Middle frontal gyrus (tissue), 1 donor: ENCODE results near the gene GBF1.

ENCODE experiments used
- DNase-seq: peaks from one replicate; pipeline ENCODE4 v3.0.0-alpha.2; 2015; ENCODE audit warnings: low spot score; ENCODE audit errors: extremely low spot score

The GBF1 gene

DNA sequence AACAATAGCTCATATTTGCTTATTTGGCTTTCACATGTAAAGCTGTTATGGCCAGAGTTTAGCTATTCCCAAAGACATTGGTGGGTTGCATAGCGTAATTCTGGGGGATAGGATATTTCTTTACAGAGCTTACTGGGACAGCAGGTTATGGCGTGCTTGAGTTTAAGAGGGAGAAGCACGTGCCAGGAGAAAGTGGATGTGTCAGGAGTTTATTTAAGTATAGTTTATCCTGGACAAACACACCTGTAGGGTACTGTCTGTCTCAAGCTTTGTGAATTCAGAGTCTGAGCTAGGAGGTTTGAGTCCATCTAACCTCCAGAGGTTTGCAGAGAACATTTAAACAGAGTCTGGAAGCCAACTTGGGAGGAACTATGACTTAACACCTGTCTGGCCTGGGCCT is 21.3 kb downstream of the GBF1 start:
- no peak for DNase-seq

DNA sequence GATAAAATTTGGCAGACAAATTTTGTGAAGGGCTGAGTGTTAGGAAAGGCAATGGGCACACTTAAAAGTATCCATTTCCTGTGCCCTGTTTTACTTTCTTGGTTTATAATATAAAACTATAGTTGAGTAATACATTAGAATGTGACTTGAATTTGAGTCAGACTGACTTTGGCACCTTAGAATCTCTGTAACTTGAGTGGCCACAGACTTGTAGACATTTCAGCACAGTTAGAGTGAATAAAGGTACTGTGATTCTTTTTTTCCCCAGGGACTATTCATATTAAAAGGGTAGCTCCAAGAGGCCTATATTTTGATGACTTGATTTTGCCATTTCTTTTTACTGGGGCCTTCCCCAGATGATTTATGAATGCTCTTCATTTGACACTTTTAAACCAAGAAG is 22.4 kb downstream of the GBF1 start:
- no peak for DNase-seq

DNA sequence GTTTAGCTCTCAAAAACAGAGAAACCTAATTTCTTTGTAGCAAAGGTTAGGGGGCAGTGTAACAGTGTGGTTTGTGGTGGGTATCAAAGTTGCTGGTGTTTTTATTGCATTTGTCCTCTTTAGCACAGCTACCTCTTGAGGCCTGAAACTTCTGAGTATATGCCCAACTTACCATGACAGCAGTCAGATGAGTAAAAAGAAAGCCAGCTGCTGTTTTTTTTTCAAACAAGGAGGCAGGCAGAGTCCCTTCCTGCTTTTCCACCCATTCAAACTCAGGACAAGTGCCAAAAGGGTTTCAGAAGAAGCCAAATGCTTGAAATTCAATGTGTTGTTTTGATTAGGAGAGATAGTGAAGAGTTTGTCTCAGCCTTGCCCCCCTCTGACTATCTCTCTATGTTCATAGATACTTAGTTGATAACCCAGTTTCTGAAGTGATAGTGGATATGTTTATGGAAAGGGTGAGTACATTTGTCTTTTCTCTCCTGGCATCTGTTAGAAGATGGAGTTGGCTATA is 23.1 kb downstream of the GBF1 start:
- DNase-seq, result no peak

DNA sequence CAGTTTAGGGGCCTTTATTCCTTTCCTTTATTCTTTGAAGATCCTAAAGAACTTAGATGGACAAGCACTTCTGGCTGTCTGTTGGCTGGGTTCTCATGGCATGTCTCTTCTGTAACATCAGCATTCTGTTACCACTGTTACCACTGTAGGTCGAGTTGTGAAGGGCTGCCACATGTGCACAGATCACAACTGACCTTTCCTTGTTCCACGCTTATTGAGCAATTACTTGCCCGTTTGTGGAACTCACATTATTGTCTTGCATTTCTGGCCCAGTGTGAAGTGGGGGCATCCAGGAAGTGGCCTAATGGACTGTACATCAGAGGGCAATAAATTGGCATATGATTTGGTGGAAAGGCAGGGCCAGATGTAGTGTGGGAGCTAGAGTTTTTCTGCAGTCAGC is 23.7 kb downstream of the GBF1 start:
- DNase-seq, result no peak

DNA sequence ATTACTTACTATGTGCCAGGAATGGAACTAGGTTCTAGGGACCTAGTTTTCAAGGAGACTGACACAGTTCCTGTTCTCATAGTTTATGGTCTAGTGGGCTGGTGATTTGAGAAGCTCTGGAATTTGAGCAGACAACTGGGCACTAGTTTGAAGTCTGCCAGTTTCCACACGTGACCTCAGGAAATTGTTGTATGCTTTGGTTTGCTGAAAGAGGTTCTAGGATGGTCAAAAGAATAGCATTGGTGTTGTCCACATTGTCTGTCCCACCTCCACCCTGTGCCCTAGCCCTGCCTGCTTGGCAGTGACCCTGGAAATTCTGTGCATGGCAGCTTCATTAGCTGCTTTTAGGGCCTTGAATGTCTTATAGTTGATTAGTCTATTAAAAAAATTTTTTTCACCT is 28.7 kb downstream of the GBF1 start:
- DNase-seq, result no peak

DNA sequence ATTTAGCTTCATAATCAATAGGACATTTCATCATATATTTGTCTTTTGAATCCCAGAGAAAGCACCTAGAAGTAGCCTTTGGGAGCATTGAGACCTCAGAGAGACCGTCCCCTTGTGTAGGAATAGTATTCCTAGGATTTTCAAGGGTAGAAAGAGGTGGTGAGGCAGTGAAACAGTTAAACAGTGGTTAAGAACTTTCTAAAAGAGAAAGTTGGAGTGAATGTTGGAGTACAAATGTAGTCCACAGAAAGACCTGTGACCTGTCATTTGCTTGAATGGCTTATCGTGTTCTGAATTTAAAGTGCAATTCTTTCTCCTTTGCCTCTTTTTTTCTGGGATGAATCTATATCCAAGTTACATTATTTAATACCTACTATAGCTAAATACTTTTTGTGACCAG is 30.0 kb downstream of the GBF1 start:
- no peak for DNase-seq

DNA sequence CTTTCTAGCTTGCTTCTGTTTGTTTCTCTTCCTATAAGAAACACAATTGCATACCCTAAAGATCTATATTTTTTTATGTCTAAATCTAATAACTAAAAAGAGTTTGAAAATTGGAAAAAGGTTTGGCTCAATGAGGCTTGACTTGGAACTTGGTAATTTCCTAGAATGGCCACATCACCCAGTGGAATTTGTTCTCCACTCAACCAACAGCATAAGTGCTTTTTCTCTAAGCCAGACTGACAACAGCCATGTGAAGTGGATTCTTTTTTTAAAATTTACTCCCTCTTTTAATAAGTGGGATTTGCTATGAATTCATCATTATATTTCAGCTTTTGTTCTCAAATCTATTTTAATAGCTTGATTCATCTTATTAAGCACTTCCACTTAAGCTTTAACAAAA is 33.8 kb downstream of the GBF1 start:
- no peak for DNase-seq

DNA sequence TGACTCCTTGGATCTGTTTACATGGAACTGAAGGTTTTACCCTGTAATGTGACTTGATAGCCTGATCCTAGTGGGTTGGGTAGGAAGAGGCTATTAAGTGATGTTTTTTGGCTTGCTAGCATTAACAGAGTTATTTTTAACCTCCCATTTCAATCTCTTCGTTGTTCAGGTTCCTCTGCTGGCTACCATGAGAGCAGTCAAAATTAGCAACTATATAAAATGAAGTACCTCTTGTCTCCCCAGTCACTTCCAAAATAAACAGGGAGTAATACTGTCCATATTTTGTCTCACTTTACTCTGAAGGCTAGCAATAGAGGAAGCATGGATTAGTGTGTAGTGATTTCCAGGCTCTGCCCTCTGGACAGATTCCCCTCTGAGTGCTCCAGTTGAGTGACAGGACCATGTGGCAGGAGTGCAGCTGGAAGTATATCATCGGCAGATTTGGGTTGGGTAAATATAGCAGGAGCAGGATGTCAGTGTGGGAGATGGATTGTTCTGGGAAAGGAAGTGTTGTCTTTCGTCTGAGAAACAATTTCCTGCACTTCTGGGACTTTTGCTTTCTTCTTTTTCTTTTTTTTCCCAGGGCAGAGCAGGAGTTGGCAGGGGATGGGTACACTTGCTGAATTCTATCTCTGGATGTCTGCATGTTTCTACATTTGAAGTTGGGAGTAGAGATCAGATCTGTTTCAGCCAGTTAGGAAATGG is 35.2 kb downstream of the GBF1 start:
- DNase-seq, result no peak

DNA sequence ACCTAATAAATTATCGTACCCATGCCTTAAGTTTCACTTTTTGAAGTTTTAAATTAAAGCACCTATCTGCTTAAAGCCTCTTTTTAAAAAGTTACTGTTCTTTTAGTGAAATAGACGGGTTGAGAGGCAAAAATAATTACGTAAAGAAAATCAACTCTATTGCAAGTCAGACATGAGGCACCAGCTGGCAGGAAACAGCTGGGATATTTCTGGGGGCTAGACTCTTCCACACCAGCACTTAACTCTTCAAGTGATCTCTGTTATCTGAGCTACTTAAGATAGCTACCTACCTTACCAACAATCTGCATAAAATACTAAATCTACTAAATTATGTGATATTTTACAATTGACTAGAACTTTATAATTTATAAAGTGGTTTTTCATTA is 35.8 kb downstream of the GBF1 start:
- no peak for DNase-seq

DNA sequence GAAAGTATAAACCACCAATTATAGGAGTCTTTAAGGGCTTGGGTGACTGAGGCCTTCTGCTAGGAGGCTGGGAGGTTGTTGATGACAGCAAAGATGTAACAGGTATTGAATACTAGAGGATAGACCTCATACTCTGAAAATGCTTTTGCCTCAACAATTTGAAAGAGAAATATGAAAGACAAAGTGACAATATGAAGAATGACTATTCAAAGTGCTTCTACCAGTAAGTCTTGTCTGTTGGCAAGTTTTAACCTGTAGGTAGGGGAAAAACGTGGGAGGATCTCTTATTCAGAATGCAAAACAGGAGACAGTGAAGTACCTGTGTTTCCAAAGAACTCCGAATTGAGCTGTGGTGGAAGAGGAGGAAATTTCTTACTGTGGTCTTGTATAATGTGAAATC is 38.2 kb downstream of the GBF1 start:
- DNase-seq, result no peak

DNA sequence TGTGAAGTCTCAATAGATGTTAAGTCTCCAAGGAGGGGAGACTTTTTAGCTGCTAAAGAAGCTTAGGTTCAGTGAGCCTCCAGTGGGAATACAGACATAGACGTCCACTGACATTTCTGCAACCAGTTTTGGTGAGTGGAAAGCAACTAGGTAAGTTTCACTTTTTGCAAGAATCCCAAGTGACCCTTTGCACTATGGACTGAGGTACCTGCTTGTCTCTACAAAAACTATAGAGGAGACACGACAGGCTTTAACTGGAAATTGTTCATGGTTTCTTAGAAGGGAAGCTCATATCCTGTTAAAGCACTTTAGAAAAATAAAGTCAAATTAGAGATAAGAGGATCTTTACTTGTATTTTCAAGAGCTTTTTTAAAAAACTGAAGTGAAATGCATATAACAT is 38.6 kb downstream of the GBF1 start:
- no peak for DNase-seq

DNA sequence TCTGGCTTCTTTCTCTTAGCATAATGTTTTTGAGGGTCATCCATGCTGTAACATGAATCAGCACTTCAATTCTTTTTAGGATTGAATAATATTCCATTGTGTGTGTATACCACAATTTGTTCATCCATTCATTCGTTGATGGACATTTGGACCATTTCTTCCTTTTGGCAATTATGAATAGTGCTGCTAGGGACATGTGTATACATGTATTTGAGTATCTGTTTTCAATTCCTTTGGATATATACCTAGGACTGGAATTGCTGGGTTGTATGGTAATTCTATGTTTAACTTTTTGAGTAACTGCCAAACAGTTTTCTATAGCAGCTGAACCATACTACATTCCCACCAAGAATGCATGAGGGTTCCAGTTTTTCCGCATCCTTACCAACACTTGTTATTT is 39.2 kb downstream of the GBF1 start:
- DNase-seq, result no peak

DNA sequence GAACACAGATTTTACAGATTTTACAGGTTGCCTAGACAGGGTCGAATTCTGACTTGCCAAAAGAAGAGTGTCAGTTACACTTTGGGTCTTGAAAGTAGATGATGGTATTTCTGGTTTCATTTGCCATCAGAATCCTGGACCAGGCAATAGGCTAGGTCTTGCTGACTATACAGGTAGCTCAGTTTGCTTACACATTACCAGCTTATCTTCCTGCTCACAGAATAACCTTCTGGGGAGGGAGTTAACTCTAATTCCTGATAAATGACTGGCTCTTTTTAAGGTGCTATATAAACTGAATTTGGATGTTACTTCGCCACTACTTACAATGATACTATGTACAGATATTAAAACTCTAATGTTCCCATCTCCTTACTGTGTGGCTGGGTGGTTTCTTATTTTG is 39.8 kb downstream of the GBF1 start:
- no peak for DNase-seq

DNA sequence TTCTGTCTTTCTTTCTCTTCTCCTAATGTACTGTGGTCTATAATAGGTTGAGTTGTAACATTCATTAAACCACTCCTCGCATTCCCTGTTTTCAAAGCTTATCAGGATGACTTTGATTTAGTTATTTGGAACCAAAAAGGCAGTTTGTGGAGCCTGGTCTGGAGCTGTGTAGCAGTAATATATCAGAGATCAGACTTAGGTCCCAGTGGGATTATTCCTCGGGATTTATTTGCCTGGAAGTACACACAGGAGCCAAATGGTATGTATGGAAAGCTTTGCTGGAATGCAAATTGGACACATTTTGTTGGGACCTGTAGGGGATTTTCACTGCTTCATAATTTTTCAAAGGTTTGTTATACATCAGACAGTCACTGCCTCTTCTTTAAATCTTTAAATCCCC is 40.9 kb downstream of the GBF1 start:
- DNase-seq, result no peak

DNA sequence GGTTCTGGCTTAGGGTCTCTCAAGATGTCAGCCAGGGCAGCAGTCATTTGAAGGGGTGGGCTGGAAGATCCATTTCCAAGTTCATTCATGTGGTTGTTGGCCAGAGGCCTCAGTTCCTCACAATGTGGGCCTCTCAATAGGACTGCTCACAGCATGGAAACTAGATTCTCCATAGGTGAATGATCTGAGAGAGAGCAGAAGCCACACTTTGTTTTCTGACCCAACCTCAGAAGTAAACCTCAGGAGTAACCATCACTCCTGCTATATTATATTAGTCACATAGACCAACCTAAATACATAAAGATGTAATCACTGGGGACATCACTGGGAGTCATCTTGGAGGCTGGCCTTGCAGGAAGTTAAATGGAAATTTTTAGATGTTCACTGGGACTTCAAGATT is 42.2 kb downstream of the GBF1 start:
- DNase-seq, result no peak

DNA sequence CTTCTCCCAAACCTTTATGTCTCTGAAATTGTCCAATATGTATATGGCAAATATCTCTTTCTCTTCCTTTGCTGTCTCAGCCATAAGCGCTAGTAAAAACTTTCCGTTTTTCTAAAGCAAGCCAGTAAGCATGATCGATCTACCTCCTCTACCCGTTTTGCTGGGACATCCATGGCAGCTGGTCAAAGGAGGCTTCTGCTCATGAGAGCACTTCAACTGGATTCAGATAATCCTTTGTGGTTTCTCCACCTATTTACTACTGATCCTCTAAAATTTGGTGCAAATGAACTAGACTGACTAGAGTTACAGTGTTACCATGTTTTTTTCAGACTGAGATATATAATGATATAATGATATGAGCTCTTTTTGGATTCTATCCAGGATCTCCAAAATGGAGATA is 42.7 kb downstream of the GBF1 start:
- DNase-seq, result no peak

DNA sequence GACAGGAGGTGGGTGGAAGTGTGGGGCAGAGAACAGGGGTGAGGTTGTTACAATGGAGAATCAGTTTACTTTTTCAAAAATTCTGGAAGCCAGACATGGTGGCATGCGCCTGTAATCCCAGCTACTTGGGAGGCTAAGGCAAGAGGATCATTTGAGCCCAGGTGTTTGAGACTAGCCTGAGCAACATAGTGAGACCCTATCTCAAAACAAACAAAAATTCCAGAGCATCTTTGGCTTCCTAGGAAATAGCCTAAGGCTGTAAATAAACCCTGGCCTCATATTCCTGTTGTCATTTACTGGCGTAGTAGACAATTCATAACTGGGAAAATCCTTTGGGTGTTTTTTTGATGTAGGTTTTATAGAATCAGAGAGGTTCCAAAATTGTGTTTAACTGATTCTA is 44.0 kb downstream of the GBF1 start:
- no peak for DNase-seq

DNA sequence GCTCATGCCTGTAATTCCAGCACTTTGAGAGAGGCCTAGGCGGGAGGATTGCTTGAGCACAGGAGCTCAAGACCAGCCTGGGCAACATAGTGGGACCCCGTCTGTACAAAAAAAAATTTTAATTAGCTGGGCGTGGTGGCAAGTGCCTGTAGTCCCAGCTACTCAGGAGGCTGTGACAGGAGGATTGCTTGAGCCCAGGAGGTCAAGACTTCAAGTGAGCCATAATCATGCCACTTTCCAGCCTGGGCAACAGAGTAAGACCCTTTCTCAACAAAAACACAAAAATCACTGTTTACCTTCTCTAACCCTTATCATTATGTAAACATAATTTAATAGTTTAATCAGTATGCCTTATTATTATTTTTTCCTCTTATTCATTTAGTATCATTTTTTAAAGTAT is 44.5 kb downstream of the GBF1 start:
- DNase-seq, result no peak

DNA sequence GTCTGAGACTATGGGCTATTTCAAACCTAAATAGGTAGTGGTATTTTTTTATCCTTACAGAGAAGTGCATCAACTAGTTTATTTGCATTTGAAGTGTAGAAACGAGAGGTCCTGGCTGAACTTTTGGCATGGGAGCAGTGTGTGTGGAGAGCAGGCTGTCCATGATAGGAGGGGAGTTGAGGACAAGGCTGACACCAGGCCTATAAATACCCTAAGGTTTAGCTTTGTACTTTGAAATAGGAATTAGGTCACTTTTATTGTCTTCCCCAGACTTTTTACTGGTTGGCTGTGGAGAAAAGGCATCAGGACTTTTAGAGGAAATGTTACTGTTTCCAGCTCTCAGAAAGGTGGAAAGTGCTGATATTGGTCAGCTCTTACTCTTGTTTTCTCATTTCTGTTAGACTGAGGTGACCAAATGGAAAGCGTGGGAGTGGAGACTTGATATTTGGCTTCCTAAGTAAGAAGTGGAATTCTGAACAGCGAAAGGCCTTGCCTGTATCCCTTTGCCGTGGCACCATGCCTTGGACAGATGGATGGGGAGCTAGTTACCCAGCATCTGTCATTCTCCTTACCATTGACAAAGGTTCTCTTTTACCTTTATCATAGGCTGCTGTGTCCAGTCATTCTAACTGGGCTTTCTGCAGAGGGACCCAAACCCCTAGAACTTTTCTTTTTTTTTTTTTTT is 46.0 kb downstream of the GBF1 start:
- no peak for DNase-seq

DNA sequence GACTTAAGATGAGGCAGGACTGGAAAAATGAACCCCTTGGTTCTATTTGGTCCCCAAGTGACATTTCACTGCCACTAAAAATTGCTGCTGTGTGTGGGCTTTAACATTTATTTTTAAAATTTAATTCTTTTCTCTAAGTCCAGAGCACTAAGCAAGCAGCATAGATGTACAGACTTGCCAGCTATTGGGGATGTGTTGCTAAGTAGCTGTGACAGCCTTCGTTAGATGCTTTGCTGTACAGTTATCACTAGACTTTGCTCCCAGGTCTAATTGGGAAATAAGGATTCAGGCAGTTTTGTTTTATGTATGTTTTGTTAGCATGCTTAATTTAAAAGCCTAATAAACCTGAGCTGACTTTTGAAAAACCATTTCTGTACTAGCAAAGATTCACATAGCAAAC is 51.8 kb downstream of the GBF1 start:
- no peak for DNase-seq

DNA sequence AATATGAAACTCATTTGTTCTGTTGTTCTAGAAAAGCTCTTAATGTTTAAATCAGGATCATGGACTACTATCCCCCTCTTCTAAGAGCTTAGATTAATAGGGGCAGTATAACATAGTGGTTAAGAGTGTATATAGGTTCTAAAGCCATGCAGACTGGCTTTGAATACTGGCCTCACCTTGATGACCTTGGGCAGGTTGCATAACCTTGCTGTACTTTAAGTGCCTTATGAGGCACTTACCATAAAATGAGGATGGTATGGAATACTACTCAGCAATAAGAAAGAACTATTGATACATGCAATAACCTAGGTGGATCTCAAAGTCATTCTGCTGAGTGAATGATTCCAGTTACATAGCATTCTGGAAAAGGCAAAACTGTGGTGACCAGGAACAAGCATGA is 53.6 kb downstream of the GBF1 start:
- no peak for DNase-seq

DNA sequence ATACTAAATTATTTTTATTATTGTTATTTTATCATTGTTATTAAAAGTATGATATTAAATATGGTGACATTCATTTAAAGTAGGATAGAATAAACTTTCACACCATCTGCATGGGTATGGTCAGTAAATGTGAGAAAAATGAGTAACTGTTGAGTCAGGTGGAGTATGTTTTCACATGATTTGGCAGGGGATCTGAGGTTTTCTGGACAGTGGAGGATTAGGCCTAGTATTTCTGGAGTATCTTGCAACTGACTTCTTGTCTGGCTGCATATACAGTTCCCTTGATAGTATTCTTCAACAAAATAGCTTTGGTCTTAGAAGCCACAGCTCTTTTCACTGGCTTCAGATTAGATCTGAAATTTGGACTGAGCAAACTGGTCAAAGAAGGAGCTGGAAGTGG is 54.5 kb downstream of the GBF1 start:
- DNase-seq, result no peak

DNA sequence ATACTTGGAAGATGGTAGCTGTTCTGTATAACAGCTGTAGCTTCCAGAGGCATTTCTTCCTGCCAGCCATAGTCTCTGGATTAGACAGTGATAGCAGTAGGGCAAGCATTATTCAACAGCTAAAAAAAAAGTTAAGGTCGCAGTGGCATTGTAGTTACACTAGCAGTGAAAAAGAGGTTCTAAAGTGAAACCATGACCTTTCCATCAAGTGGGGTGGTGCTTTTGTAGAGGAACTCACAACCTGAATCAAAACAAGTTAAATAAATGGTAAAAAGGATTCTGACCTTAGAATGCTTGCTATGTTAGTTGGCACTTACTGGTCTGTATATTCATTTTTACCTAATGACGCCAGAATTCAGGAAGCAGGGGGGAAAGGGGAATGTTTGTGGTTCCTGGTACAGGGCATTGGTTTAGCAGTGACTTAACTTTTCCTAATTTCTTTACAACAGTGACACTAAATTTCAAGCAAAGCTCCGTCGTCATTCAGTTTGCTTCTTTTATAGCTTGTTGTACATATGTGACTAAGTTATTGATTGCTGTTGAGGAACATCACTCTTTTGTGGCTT is 55.0 kb downstream of the GBF1 start:
- DNase-seq, result no peak
